Progenitor cell of endocrine pancreas (in vitro differentiated cells): ENCODE results near the gene GINM1. TPM values are rescaled to one million over a fixed set of nuclear protein-coding genes. Genes with fewer than 3 reads are reported as not detected.

Experiments used
- DNase-seq: peaks from one replicate; pipeline ENCODE4 v3.0.0; 2021; ENCODE audit warnings: low spot score; ENCODE audit not compliant: unreplicated experiment
- H3K27ac Mint-ChIP-seq: 2 replicates; pipeline ENCODE4 v1.8.0; 2021; ENCODE audit warnings: mild to moderate bottlenecking, moderate library complexity, mixed read lengths
- H3K27me3 Mint-ChIP-seq: 2 replicates; pipeline ENCODE4 v1.8.0; 2021; ENCODE audit warnings: mixed read lengths
- H3K36me3 Mint-ChIP-seq: 2 replicates; pipeline ENCODE4 v1.8.0; 2022; ENCODE audit warnings: mixed read lengths; ENCODE audit not compliant: insufficient read depth
- H3K4me1 Mint-ChIP-seq: 2 replicates; pipeline ENCODE4 v1.8.0; 2021; ENCODE audit warnings: low read depth, mixed read lengths
- H3K4me3 Mint-ChIP-seq: 2 replicates; pipeline ENCODE4 v1.8.0; 2021; ENCODE audit warnings: low read depth, mild to moderate bottlenecking, moderate library complexity, mixed read lengths
- H3K9me3 Mint-ChIP-seq: 2 replicates; pipeline ENCODE4 v1.8.0; 2021; ENCODE audit warnings: low read depth, mixed read lengths
- total RNA-seq: library from RNA; stranded (reverse); gene quantifications from 2 replicates; pipeline ENCODE4 v1.2.1, GENCODE V29; 2021
- TF ChIP-seq, protein P1 (sequence below): fragments of 200-600 bp; sonication (generic); IDR thresholded peaks from one replicate; pipeline ENCODE4 v1.5.0; 2021; ENCODE audit warnings: antibody characterized with exemption, mild to moderate bottlenecking; ENCODE audit not compliant: unreplicated experiment

The GINM1 gene
- total RNA-seq, 1 donor from 2014 or later = 26.3 TPM

DNA sequence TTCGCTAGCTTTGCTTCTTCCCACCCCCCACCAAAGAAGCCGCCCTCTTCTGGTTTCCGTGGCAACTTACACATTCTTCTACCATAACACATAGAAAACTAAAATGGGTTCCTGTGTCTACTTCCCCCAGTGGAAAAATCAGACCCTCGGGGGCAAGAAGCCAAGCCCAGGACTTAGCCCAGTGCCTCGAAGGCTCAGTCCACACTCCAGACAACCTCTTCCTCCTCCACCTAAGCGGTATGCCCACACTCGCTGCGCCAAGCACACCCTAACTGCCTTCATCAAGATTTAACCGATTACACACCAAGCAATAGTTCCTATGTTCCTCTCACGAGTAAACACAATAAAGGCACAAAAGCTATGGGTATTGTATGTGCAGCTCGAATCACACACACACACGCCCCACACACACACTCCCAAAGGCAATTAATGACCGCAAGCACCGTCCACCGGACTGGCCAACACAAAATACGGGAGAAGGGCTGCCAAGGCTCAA, 20.9 kb upstream of the GINM1 start:
- no peaks in the 10 kb centered on the region for H3K9me3 Mint-ChIP-seq
- TF ChIP-seq, protein P1, sequence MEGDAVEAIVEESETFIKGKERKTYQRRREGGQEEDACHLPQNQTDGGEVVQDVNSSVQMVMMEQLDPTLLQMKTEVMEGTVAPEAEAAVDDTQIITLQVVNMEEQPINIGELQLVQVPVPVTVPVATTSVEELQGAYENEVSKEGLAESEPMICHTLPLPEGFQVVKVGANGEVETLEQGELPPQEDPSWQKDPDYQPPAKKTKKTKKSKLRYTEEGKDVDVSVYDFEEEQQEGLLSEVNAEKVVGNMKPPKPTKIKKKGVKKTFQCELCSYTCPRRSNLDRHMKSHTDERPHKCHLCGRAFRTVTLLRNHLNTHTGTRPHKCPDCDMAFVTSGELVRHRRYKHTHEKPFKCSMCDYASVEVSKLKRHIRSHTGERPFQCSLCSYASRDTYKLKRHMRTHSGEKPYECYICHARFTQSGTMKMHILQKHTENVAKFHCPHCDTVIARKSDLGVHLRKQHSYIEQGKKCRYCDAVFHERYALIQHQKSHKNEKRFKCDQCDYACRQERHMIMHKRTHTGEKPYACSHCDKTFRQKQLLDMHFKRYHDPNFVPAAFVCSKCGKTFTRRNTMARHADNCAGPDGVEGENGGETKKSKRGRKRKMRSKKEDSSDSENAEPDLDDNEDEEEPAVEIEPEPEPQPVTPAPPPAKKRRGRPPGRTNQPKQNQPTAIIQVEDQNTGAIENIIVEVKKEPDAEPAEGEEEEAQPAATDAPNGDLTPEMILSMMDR = peak; percentile 13
- peak overlapping the region; percentile 92 for H3K4me3 Mint-ChIP-seq
- H3K27me3 Mint-ChIP-seq = peaks cover 12% of the 10 kb centered on the region
- no peak for DNase-seq
- H3K27ac Mint-ChIP-seq = peak overlapping the region; percentile 99
- peaks cover 2% of the 10 kb centered on the region for H3K36me3 Mint-ChIP-seq
- peaks cover 18% of the 10 kb centered on the region for H3K4me1 Mint-ChIP-seq

DNA sequence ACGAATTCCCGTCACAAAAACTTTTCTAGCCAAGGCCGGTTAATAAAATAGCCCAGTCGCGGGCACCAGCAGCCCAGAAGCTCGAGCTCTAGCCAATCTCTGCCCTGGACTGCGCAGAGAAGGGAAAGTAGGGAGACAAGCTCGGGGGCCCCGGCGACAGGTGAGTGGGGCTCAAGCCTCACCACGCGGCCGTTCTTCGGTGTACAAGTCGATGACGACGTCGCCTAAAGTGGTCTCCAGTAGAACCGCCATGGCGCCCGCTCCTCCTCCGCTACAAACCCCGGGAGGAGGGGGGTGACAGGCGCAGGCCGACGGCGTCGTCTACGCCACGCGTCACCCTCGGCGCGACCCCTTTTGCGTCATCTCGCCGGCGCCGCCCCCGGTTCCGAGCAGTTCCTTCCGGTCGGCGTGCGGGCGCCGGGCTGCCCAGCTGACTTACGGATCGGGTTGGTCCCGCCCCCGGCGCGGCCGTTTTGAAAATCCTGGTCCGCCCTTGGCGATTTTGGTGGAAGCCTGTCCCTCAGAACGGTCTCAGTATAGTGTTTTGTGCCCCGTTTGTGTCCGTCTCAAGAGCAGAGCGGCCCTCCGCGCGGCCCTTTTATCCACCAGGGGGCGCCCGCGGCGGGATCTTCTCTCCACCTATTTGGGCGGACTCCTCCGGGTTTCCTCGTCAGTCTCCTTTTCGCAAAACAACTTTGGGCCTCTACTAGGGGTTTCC, 20.3 kb upstream of the GINM1 start, which contains the start of gene PPIL4:
TSS of gene PPIL4 (minus strand) at position 290 of the 718 bp plus-strand sequence. CDS start at position 252, 38 bp downstream.
- H3K4me1 Mint-ChIP-seq = peaks cover 18% of the 10 kb centered on the region
- H3K9me3 Mint-ChIP-seq = no peaks in the 10 kb centered on the region
- H3K27me3 Mint-ChIP-seq = peaks cover 12% of the 10 kb centered on the region
- TF ChIP-seq, protein P1 = peak; percentile 99
- peak; percentile 93 for DNase-seq
- peak within 1 kb of the TSS; percentile 92 for H3K4me3 Mint-ChIP-seq
- H3K36me3 Mint-ChIP-seq = no peaks in the 10 kb centered on the region
- peak within 1 kb of the TSS; percentile 99 for H3K27ac Mint-ChIP-seq

DNA sequence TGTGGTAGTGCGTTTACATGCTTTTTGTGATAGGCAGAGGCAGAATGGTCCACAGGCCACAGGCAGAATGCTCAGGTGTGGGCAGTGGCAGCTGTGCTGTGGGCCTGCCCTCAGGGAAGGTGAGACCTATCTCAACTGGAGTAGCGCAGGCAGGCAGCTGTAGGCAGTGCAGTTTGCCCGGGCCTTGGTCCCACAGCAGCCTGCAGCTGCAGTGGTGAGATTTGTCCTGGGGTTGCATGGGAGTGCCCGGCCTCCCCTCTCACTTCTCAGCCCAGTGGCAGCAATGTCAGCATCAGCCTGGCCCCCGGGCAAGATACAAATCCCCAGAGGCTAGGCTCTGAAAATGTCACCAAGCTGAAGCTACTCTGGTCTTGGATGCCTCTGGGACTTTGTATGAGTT, 14.3 kb upstream of the GINM1 start:
- Mint-ChIP-seq H3K9me3 (no peaks in the 10 kb centered on the region), H3K27me3 (peaks cover 41% of the 10 kb centered on the region), H3K4me1 (peaks cover 4% of the 10 kb centered on the region), H3K36me3 (no peaks in the 10 kb centered on the region), H3K27ac (no peak overlapping the region), H3K4me3 (no peak overlapping the region)
- TF ChIP-seq, protein P1 = no peak
- no peak for DNase-seq

DNA sequence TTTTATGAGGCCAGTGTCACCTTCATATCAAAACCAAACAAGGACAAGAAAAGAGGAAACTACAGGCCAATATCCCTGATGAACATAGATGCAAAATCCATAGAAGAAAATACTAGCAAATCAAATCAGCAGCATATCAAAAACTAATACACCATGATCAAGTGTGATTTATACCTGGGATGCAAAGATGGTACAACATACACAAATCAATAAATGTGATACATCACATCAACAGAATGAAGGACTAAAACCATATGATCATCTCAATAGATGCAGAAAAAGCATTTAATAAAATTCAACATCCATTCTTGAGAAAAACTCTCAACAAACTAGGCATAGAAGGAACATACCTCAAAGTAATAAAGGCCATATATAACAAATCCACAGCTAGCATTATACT, 8.1 kb upstream of the GINM1 start:
- Mint-ChIP-seq H3K27ac (no peak overlapping the region), H3K4me1 (no peaks in the 10 kb centered on the region), H3K36me3 (no peaks in the 10 kb centered on the region), H3K9me3 (no peaks in the 10 kb centered on the region), H3K4me3 (no peak overlapping the region), H3K27me3 (peaks cover 60% of the 10 kb centered on the region)
- TF ChIP-seq, protein P1 = no peak
- no peak for DNase-seq

DNA sequence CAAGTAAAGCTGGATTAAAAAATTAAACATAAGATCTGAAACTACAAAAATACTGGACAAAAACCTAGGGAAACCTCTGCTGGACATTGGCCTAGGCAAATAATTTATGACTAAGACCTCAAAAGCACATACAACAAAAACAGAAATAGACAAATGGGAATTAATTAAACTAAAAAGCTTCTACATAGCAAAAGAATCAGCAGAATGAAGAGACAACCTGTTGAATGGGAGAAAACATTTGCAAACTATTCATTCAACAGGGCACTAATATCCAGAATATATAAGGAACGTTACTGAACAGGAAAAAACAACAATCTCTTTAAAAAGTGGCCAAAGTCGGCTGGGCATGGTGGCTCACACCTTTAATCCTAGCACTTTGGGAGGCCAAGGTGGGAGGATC, 6.8 kb upstream of the GINM1 start:
- peaks cover 60% of the 10 kb centered on the region for H3K27me3 Mint-ChIP-seq

More for the DNA sequence above, 6.8 kb upstream of the GINM1 start:
- no peaks in the 10 kb centered on the region for H3K4me1 Mint-ChIP-seq
- DNase-seq = no peak
- TF ChIP-seq, protein P1 = no peak
- H3K4me3 Mint-ChIP-seq = no peak overlapping the region
- H3K36me3 Mint-ChIP-seq = no peaks in the 10 kb centered on the region
- H3K9me3 Mint-ChIP-seq = no peaks in the 10 kb centered on the region
- H3K27ac Mint-ChIP-seq = no peak overlapping the region
